NCI-H1092 treated with DMSO at 0.1 percent for 48 hours (cell line): ENCODE results near the gene DNAJB4.
"Not testable (repeated sequence)": the region's sequence is repeated elsewhere in the genome, so short reads cannot be mapped to it uniquely, and the experiment has no call there.

Source experiments
- DNase-seq: peaks from one replicate; lab custom pipeline; 2025; lab: John Stamatoyannopoulos, UW

Gene DNAJB4

DNA sequence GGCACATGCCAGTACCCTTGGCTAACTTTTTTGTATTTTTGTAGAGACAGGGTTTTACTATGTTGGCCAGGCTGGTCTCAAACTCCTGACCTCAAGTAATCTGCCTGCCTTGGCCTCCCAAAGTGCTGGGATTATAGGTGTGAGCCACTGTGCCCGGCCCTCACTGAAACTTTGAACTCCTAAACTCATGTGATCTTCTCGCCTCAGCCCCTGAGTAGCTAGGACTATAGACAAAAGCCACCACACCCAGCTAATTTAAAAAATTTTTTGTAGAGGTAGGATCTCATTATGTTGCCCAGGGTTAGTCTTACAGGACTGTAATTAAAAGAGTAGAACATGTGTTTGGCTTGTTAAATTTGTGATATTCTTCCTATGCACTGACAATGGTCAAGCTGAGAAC is 60.1 kb downstream of the DNAJB4 start:
- DNase-seq: not testable (repeated sequence)
